ENCODE results near the gene HEY2. TPM values are rescaled to one million over a fixed set of nuclear protein-coding genes. Genes with fewer than 3 reads are reported as not detected.
"Not testable (repeated sequence)": the region's sequence is repeated elsewhere in the genome, so short reads cannot be mapped to it uniquely, and the experiment has no call there.

Gene HEY2
- total RNA-seq, 4 donors from 2014 or later, result 3.5 to 5.5 (median 5.1) TPM

DNA sequence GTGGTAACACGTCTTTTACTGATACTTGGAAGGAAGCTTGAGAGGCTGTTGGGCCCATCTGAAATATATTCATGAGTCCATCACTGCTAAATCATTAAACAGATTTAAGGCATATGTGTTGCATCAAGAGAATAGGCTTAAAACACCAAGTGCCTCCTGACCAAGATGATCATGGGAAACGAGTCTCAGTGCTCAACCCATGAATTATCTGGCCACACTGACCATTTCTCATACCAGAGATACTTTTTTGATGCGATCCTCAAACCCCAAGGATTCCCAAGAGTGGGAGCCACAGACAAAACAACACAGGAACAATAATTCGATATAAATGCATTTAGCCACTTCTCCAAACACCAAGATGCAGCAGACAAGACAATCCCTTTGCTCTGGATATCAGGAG is 17.2 kb downstream of the HEY2 start:
- Histone ChIP-seq H3K9me3 (no peaks in the 10 kb centered on the region), H3K27ac (no peak overlapping the region), H3K27me3 (no peaks in the 10 kb centered on the region), H3K4me1 (peaks cover 4 to 13% of the 10 kb centered on the region in 2 donors), H3K4me3 (replicated peaks in 1 of 3) (no peak overlapping the region), H3K36me3 (no peaks in the 10 kb centered on the region)
- WGBS, 2 donors, result 83 to 86% methylated on average over 4 of the region's 4 CpGs
- intact Hi-C loops (cut with DNase I), result loop anchor here (5.0 to 10.0 kb wide), 2 partner anchors 454 to 612 kb away; partner anchors contain the start of gene TPD52L1
- no peak for TF ChIP-seq POLR2A (IDR thresholded peaks at IDR 0.05)
- TF ChIP-seq, protein P1, sequence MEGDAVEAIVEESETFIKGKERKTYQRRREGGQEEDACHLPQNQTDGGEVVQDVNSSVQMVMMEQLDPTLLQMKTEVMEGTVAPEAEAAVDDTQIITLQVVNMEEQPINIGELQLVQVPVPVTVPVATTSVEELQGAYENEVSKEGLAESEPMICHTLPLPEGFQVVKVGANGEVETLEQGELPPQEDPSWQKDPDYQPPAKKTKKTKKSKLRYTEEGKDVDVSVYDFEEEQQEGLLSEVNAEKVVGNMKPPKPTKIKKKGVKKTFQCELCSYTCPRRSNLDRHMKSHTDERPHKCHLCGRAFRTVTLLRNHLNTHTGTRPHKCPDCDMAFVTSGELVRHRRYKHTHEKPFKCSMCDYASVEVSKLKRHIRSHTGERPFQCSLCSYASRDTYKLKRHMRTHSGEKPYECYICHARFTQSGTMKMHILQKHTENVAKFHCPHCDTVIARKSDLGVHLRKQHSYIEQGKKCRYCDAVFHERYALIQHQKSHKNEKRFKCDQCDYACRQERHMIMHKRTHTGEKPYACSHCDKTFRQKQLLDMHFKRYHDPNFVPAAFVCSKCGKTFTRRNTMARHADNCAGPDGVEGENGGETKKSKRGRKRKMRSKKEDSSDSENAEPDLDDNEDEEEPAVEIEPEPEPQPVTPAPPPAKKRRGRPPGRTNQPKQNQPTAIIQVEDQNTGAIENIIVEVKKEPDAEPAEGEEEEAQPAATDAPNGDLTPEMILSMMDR (IDR thresholded peaks at IDR 0.05), result no peak
- no peak for DNase-seq

DNA sequence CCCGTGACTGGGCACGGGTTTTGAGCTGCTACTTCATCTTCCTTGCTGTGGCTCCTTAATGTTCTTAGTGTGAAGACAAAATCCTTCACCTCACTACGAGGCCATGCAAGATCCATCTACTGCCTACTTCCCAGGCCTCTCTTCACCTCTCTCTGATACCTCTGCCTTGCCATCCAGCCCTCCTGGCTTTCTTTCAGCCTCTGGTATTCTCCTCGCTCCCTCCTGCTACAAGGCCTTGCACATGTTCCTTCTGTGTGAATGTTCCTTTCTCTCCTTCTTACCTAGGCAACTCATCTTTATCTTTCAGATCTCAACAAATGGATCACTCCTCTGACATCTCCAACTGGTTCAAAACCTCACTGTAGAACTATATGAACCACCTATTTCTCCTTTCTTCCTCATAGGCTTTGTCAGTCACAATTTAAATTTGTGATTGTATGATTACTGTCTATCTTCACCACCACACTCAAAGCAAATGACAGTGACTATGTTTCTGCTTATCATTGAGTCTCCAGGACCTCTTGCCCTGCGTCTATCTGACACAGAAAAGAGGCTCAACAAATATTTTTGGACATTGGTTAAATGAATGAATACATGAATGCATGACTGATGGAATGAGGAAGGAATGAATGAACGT is 19.8 kb downstream of the HEY2 start:
- H3K4me3 ChIP-seq (replicated peaks in 1 of 3), result no peak overlapping the region
- TF ChIP-seq POLR2A (IDR thresholded peaks at IDR 0.05), result no peak
- TF ChIP-seq, protein P1 (IDR thresholded peaks at IDR 0.05), result no peak
- peaks cover 4 to 13% of the 10 kb centered on the region in 2 donors for H3K4me1 ChIP-seq
- intact Hi-C loops (cut with DNase I), result loop anchor here (5.0 to 10.0 kb wide), 2 partner anchors 457 to 614 kb away; partner anchors contain the start of gene TPD52L1
- H3K36me3 ChIP-seq, result no peaks in the 10 kb centered on the region
- no peak for DNase-seq
- no peaks in the 10 kb centered on the region for H3K9me3 ChIP-seq
- H3K27ac ChIP-seq, result no peak overlapping the region
- 65% methylated on average over 6 of the region's 6 CpGs for WGBS, 2 donors
- no peaks in the 10 kb centered on the region for H3K27me3 ChIP-seq

DNA sequence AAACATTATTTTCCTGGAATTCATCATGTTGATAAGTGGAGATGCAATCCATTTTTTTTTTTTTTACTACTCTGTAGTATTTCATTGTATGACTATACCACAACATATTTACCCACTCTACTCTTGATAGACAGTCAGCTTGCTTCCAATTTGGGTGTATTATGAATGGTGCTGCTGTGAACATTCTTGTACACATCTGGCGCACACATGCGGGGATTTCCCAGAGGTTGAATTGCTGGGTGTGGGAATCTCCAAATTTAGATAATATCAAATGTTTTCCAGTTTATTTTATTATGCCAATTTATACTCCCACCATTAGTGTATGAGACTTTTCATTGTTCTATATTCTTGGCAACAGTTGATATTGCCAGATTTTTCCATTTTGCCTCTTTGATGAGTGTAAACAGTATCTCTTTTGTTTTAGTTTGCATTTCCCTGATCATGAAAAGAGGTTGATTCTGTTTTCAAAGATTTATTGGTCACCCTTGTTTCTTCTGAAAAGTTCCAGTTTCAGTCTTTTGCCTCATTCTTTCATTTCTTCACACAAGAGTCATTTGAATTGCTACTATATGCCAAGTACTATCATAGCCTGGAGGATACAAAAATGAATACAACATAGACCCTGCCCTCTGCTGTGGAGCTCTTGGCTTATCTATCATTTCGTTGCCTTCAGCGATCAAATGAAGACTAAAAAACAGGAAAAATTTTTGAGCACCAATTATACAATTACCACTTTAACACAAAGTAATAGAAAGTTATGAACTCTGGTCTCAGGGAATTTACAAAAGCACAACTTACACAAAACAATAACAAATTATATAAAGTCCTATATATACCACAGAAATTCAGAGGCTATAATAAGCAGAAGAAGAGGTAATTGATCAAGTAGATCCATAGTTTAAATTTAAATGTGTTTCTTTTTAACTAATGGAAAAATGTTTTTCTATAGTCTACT is 24.2 kb downstream of the HEY2 start:
- Histone ChIP-seq H3K9me3 (no peaks in the 10 kb centered on the region), H3K4me3 (replicated peaks in 1 of 3) (no peak overlapping the region), H3K4me1 (no peaks in the 10 kb centered on the region), H3K36me3 (no peaks in the 10 kb centered on the region), H3K27me3 (no peaks in the 10 kb centered on the region), H3K27ac (no peak overlapping the region)
- intact Hi-C loops (cut with DNase I), result no loop called here
- TF ChIP-seq POLR2A (IDR thresholded peaks at IDR 0.05), result no peak
- TF ChIP-seq, protein P1 (IDR thresholded peaks at IDR 0.05), result no peak
- DNase-seq, result no peak
- WGBS, 2 donors, result 88 to 90% methylated on average over 4 of the region's 4 CpGs

GRCh38 chr6:125776107-125776826 is 26.8 kb downstream of the HEY2 start:
- DNase-seq; H3K27ac ChIP-seq; H3K36me3 ChIP-seq; H3K27me3 ChIP-seq; H3K4me1 ChIP-seq; H3K9me3 ChIP-seq; H3K4me3 ChIP-seq (replicated peaks in 1 of 3); intact Hi-C loops (cut with DNase I): not testable (repeated sequence)
- WGBS, 2 donors, result 55 to 59% methylated on average over 13 to 14 of the region's 14 CpGs

DNA sequence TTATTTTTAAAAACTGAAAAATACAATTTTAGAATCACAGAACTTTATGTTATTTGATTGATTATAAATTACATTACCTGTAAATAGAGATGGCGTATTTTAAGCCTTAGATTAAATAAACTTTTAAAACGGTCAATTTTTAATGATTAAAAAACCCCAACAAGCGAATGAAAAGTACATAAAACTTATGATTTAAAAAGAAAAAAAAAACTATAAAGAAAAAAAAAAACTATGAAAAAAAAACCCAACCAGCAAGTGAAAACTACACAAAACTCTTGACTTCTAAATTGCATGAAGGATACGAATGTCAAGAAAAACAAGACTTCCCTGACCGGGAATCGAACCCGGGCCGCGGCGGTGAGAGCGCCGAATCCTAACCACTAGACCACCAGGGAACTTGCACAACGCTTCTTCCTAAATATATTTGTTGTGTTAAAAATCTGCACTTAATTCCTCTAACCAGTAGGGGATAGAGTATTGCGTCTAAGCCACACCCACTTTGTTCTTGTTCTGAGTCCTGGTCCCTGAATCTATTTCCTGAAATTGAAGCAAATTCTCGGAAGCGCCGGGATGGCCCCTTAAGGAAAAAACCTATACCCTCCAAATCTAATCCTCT is 30.6 kb downstream of the HEY2 start:
- Histone ChIP-seq H3K9me3 (no peaks in the 10 kb centered on the region), H3K4me3 (replicated peaks in 1 of 3) (peak overlapping the region; percentile 29 to 43 (median 35)), H3K36me3 (no peaks in the 10 kb centered on the region), H3K27ac (peak overlapping the region; percentile 87 to 94 (median 91)), H3K27me3 (no peaks in the 10 kb centered on the region), H3K4me1 (no peaks in the 10 kb centered on the region)
- intact Hi-C loops (cut with DNase I), result loop anchor here (10.0 kb wide), 1 partner anchor 175 kb away; the partner anchor contains the start of gene HINT3
- 13 to 15% methylated on average over 17 of the region's 17 CpGs for WGBS, 2 donors
- TF ChIP-seq POLR2A (IDR thresholded peaks at IDR 0.05), result peak in 1 of 2 donors; percentile 60
- TF ChIP-seq, protein P1 (IDR thresholded peaks at IDR 0.05), result peak in 4 of 6 experiments; percentile 29 to 58 (median 50)
- DNase-seq, result peak; percentile 85 to 88

Measured in thyroid gland (tissue), 4 donors.